Endothelial cell of umbilical vein (primary cell): ENCODE measurements around the gene BCL2. TPM values are rescaled to one million over a fixed set of nuclear protein-coding genes. Genes with fewer than 3 reads are reported as not detected.
"Not testable (repeated sequence)": the region's sequence is repeated elsewhere in the genome, so short reads cannot be mapped to it uniquely, and the experiment has no call there.

ENCODE experiments used
- BruUV-seq: library from RNA; stranded (reverse); fragments of 400-500 nt; replicated peaks from 2 replicates; lab custom pipeline; 2021; lab: Mats Ljungman, UMichigan
- CTCF ChIA-PET: fragments of 300-600, 350-600 bp; sonication (Branson Sonifier 250); formaldehyde crosslinking; loops from one replicate; lab custom pipeline; 2021; ENCODE audit warnings: antibody characterized with exemption, inconsistent platforms; lab: Charles Lee
- POLR2A ChIA-PET: fragments of 300-600, 350-600 bp; sonication (Branson Sonifier 250); formaldehyde crosslinking; loops from one replicate; lab custom pipeline; 2021; ENCODE audit warnings: antibody characterized with exemption, inconsistent platforms; lab: Charles Lee
- DNase-seq: peaks from one replicate; pipeline ENCODE4 v3.0.0-alpha.2; 2011; ENCODE audit warnings: low read depth, low spot score
- FAIRE-seq: peaks from 2 replicates; lab custom pipeline; 2011; peaks lifted over from hg19 to GRCh38; lab: Jason Lieb, UNC
- H2AFZ ChIP-seq: 2 replicates; pipeline ENCODE4 v1.6.0; 2012; ENCODE audit warnings: low read depth, low read length, control low read depth, inconsistent platforms
- H3K27ac ChIP-seq: 2 replicates; pipeline ENCODE4 v1.5.1; 2011; ENCODE audit warnings: low read depth, mild to moderate bottlenecking, control low read depth, low read length, moderate library complexity; ENCODE audit not compliant: insufficient read depth
- H3K27me3 ChIP-seq, 2 experiments: 2 replicates each; pipeline versions ENCODE4 v1.6.0 to v1.6.1; 2011; ENCODE audit warnings: low read length in 2 of 2, mixed read lengths in 1 of 2; ENCODE audit not compliant: control insufficient read depth in 2 of 2, insufficient read depth in 2 of 2
- H3K36me3 ChIP-seq, 2 experiments: 2 replicates in 1 of 2; 3 replicates in 1 of 2; pipeline ENCODE4 v1.5.1; 2011; ENCODE audit warnings: low read length in 2 of 2, mild to moderate bottlenecking in 1 of 2, moderate library complexity in 1 of 2; ENCODE audit not compliant: control insufficient read depth in 2 of 2, insufficient read depth in 2 of 2; ENCODE audit errors: extremely low read depth in 1 of 2
- H3K4me1 ChIP-seq: 3 replicates; pipeline ENCODE4 v1.5.1; 2011; ENCODE audit warnings: mild to moderate bottlenecking, low read length; ENCODE audit not compliant: control insufficient read depth, insufficient read depth; ENCODE audit errors: extremely low read depth
- H3K4me2 ChIP-seq: 2 replicates; pipeline ENCODE4 v1.6.1; 2011; ENCODE audit warnings: low read length, control low read depth, mixed read lengths; ENCODE audit not compliant: insufficient read depth
- H3K4me3 ChIP-seq, 3 experiments: fragments of 200-600 bp in 1 of 3; sonication (generic), shearing (Covaris generic) in 1 of 3; replicated peaks in 1 of 3; 2 replicates each; pipeline ENCODE4 v1.5.1; 2011 to 2016; ENCODE audit warnings: control low read depth in 3 of 3, low read length in 3 of 3, mild to moderate bottlenecking in 2 of 3, inconsistent platforms in 1 of 3, low read depth in 1 of 3, moderate library complexity in 1 of 3; ENCODE audit not compliant: insufficient read depth in 1 of 3
- H3K79me2 ChIP-seq: 2 replicates; pipeline ENCODE4 v1.6.0; 2012; ENCODE audit warnings: low read length, inconsistent platforms; ENCODE audit not compliant: control insufficient read depth, insufficient read depth
- H3K9ac ChIP-seq: replicated peaks from 2 replicates; pipeline ENCODE3; 2011; ENCODE audit warnings: low read length, control low read depth; ENCODE audit not compliant: insufficient read depth; ENCODE audit errors: extremely low read depth
- H3K9me1 ChIP-seq: replicated peaks from 3 replicates; pipeline ENCODE4 v1.6.0; 2011; ENCODE audit warnings: mild to moderate bottlenecking, low read length; ENCODE audit not compliant: control insufficient read depth, insufficient read depth; ENCODE audit errors: extremely low read depth
- H3K9me3 ChIP-seq: replicated peaks from 2 replicates; pipeline ENCODE4 v1.5.1; 2012; ENCODE audit warnings: low read length, inconsistent platforms; ENCODE audit not compliant: control insufficient read depth, insufficient read depth
- H4K20me1 ChIP-seq: replicated peaks from 2 replicates; pipeline ENCODE3; 2011; ENCODE audit warnings: mild to moderate bottlenecking, low read length; ENCODE audit not compliant: control insufficient read depth, insufficient read depth; ENCODE audit errors: extremely low read depth
- EZH2 ChIP-seq: IDR thresholded peaks from 2 replicates; pipeline ENCODE4 v1.6.1; 2012; ENCODE audit warnings: borderline replicate concordance, low read depth, mild to moderate bottlenecking, moderate library complexity, low read length, inconsistent platforms; ENCODE audit not compliant: severe bottlenecking
- dilution Hi-C: fragments of 300-500 bp; cut with MboI; formaldehyde crosslinking; loops from one replicate; pipeline ENCODE4 v1.15.0; 2019; ENCODE audit warnings: low sequenced_read_pairs; ENCODE audit not compliant: extremely low pct_ligation_motif_present
- intact Hi-C: fragments of 100-400 bp; cut with micrococcal nuclease; formaldehyde crosslinking; loops from one replicate; pipeline ENCODE4 v1.10.0; 2022
- polyA plus RNA-seq, 4 experiments: library from polyadenylated mRNA; depleted of rRNA in 3 of 4; stranded (reverse) in 3 of 4; unstranded in 1 of 4; fragments of >200 nt; gene quantifications; 2 replicates each; pipeline versions ENCODE4 v1.2.1 to v1.2.3, GENCODE V29; 2011 to 2012; ENCODE audit warnings: missing spikeins in 1 of 4
- total RNA-seq: library from RNA; stranded (reverse); gene quantifications from 2 replicates; pipeline ENCODE4 v1.2.3, GENCODE V29; 2021

Gene BCL2
- total and polyA plus RNA-seq, 2 donors (not counting 3 experiments of a cell fraction or from before 2014, with no cell fraction given): 0.35 to 5.0 TPM

- POLR2A ChIA-PET: no interaction called here
- H3K9me3 ChIP-seq: no peaks in the 10 kb centered on the region
- no peaks in the 10 kb centered on the region for H3K9me1 ChIP-seq
- H3K4me1 ChIP-seq: no peaks in the 10 kb centered on the region
- H3K36me3 ChIP-seq: no peaks in the 10 kb centered on the region
- no peak for DNase-seq
- H3K4me2 ChIP-seq: no peak overlapping the region
- dilution Hi-C loops: no loop called here
- H3K27ac ChIP-seq: no peak overlapping the region
- intact Hi-C loops: no loop called here
- H2AFZ ChIP-seq: no peak overlapping the region
- CTCF ChIA-PET: no interaction called here
- BruUV-seq: no TSS peak
- no peak for TF ChIP-seq EZH2
- H3K79me2 ChIP-seq: no peaks in the 10 kb centered on the region
- no peak overlapping the region for H3K9ac ChIP-seq
- H4K20me1 ChIP-seq: no peaks in the 10 kb centered on the region
- no peak for FAIRE-seq
- no peak overlapping the region for H3K4me3 ChIP-seq
- H3K27me3 ChIP-seq: no peaks in the 10 kb centered on the region
These were observed 128.2 kb downstream of the BCL2 start for GRCh38 chr18:63191413-63191812.

- intact Hi-C loops, H3K9me3 ChIP-seq, FAIRE-seq, DNase-seq, POLR2A ChIA-PET, H3K9ac ChIP-seq, H3K4me3 ChIP-seq, H3K4me2 ChIP-seq, H3K4me1 ChIP-seq, H3K27ac ChIP-seq, CTCF ChIA-PET, H3K9me1 ChIP-seq, H4K20me1 ChIP-seq, H3K79me2 ChIP-seq, H2AFZ ChIP-seq, H3K36me3 ChIP-seq, dilution Hi-C loops, BruUV-seq, H3K27me3 ChIP-seq: not testable (repeated sequence)
These were observed 128.7 kb downstream of the BCL2 start for GRCh38 chr18:63190838-63191237.
